OCI-M2 (cell line): Measurements from ENCODE around the gene AHCYL2.
"Not testable (repeated sequence)": the region's sequence is repeated elsewhere in the genome, so short reads cannot be mapped to it uniquely, and the experiment has no call there.

Experiments
- DNase-seq: peaks from one replicate; lab custom pipeline; 2025; ENCODE audit not compliant: unreplicated experiment; lab: John Stamatoyannopoulos, UW

Gene AHCYL2

DNA sequence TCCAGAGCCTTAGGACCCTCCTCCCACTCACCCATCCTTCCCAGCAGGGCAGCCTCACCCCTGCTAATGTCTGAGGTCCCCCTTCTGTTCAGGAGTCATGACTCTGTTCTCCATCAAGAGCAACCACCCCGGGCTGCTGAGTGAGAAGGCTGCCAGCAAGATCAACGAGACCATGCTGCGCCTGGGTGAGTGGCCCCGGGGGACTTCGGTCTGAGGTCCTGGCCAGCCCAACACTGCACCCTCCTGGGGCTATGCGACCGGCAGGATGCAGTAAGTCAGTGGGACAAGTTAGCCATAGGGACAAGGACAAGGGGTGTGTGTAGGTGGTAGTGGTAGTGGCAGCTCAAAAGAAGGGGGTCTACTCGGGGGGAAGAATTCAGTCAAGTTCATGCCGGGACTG is 16.2 kb upstream of the AHCYL2 start:
- no peak for DNase-seq

- no peak for DNase-seq
These were observed 15.5 kb upstream of the AHCYL2 start for GRCh38 chr7:129209067-129209926.

DNA sequence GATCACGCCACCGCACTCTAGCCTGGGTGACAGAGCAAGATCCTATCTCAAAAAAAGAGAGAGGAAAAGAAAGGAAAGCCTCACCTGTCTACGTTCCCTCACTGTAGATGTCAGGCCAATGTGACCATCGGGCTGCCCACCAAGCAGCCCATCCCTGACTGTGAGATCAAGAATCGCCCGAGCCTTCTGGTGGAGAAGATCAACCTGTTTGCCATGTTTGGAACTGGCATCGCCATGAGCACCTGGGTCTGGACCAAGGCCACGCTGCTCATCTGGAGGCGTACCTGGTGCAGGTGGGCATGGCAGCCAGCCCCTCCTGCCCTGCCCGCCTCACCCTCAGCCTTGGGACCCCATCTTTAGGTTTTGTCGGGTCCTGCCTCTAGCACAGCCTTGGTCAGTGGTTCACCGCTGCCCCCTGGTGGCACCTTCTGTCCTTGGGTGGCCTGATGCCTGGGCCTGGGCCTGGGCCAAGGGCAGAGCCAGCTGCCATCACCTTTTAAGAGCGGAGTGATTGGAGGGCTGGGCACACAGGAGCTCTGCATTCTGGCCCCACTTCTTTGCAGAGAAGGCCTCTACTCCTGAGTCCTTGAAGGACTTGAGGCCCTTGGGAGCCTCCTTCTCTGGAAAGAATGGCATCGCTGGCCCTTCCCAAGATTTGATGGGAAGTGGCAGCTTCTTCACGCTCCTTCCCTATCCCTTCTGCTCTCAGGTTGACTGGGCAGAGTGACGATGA is 14.4 kb upstream of the AHCYL2 start:
- DNase-seq: peak; percentile 39

DNA sequence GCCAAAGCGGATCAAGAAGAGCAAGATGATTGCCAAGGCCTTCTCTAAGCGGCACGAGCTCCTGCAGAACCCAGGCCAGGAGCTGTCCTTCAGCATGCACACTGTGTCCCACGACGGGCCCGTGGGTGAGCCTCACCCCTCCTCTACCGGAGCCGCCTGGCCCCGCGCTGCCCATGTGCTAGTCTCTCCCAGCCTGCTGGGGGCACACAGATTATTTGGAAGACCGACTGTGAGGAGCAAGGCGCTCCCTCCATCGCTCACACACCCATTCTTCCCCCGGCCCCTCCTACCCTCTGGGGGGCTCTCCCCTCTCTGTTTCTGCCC is 13.9 kb upstream of the AHCYL2 start:
- no peak for DNase-seq

DNA sequence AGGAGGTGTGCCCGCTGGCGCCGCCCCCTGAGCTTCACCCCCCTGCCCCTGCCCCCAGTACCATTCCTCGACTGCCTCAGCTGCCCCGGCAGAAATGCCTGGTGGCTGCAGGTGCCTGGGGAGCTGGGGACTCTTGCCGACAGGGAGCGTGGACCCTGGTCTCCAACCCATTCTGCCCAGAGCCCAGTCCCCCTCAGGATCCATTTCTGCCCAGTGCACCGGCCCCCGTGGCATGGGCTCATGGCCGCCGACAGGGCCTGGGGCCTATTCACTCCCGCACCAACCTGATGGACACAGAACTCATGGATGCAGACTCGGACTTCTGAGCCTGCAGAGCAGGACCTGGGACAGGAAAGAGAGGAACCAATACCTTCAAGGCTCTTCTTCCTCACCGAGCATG is 12.7 kb upstream of the AHCYL2 start:
- DNase-seq: no peak

GRCh38 chr7:129212596-129212995 is 12.2 kb upstream of the AHCYL2 start:
- no peak for DNase-seq

DNA sequence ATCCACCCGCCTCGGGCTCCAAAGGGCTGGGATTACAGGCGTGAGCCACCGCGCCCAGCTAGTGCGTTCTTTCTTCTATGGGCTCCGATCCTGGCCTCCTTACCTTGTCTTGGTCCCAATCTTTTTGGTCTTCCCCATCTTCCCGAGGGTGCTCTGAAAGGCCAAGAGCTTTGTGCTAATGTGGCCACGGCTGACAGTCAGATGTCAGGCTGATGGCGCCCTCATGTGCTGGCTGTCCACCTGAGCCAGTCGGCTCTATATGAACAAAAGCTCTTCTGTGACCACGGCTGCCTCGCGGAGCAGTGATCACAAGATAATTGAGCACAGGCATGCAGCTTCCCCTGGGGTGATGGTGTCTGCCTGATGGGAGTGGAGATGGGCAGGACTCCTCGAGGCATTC is 11.0 kb upstream of the AHCYL2 start:
- DNase-seq: no peak

DNA sequence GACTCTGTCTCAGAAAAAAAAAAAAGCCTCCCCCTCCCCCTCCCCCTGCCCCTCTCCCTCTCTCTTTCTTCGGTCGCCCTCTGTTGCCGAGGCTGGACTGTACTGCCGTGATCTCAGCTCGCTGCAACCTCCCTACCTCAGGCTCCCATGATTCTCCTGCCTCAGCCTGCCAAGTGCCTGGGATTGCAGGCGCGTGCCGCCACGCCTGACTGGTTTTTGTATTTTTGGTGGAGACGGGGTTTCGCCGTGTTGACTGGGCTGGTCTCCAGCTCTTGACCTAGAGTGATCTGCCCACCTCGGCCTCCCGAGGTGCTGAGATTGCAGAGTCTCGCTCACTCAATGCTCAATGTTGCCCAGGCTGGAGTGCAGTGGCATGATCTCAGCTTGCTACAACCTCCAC is 9.1 kb upstream of the AHCYL2 start:
- not testable (repeated sequence) for DNase-seq

DNA sequence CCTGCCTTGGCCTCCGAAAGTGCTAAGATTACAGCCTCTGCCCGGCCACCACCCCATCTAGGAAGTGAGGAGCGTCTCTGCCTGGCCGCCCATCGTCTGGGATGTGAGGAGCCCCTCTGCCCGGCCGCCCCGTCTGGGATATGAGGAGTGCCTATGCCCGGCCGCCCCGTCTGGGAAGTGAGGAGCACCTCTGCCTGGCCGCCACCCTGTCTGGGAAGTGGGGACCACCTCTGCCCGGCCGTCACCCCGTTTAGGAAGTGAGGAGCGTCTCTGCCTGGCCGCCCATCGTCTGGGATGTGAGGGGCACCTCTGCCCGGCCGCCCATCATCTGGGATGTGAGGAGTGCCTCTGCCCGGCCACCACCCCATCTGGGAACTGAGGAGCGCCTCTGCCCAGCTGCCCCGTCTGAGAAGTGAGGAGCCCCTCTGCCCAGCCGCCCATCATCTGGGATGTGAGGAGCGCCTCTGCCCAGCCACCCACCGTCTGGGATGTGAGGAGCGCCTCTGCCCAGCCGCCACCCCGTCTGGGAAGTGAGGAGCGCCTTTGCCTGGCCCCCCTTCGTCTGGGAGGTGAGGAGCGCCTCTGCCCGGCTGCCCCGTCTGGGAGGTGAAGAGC is 8.6 kb upstream of the AHCYL2 start:
- not testable (repeated sequence) for DNase-seq

- DNase-seq: not testable (repeated sequence)
These were observed 7.9 kb upstream of the AHCYL2 start for GRCh38 chr7:129216821-129217416.

DNA sequence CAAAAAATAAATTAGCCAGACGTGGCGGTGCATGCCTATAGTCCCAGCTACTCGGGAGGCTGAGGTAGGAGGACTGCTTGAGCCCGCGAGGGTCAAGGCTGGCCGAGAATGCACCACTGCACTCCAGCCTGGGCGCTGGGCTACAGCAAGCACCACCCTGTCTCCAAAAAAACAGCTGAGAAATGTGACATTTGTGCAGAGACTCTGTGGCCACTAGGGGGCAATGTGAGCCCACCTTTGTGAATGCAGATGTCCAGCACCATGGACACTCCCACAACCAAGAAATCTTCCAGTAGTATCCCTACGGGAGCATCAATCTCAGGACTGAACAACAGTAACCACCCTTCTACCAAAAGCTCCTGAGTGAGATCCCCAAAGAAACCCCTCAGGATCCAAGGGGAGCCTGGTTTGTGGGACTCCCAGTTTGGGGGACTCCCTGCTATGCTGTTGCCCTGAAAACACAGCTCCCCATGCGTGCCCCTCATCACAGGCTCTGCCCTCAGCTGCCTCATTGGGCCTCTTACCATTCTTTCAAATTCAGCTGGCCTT is 6.2 kb upstream of the AHCYL2 start:
- DNase-seq: peak; percentile 87

GRCh38 chr7:129219166-129219565 is 5.7 kb upstream of the AHCYL2 start:
- not testable (repeated sequence) for DNase-seq

DNA sequence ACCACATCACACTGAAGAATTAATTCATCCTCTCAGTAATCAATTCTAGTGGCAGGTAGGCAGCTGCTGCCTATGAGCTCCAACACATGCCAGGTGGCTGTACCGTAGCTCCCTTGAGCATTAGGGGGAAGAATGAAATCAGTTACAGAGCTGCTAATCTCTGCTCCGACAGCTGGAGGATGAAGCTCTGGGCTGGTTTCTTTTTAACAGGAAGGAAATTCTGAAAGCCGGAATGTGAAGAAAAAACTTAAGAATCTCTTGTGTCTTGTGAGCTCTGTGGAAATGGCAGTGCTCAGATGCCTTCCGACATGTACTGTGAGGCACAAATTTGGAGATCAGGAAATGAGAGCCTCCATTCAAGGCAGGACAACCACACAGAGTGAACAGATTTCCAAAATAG is 2.8 kb upstream of the AHCYL2 start:
- no peak for DNase-seq

DNA sequence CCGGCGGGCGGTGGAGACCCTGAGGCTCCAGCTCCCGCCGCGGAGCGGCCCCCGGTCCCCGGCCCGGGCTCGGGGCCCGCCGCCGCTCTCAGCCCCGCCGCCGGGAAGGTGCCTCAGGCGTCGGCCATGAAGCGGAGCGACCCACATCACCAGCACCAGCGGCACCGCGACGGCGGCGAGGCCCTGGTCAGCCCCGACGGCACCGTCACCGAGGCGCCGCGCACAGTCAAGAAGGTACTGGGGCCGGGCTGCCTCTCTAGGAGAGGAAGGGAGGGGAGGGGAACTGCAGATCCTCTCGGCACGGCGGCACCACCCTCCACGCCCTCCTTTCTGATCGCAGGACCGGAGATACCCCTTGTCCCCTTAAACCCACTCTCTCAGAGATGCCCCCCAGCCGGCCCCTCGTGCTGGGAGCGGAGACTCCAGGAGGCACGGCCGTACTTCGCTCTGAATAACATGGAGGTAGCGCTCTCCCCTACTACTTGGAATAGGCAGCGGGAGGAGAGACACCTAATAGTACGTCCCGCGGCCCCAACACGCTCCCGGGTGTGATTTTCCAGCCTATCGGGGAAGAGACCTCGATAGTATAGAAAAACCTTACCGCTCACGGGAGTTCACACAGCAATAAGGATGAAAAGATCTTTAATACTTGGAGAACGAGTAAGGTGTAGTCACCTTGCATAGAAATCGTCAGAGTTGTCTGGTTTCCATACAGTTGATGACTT is 538 bp downstream of the AHCYL2 start:
- no peak for DNase-seq

- peak; percentile 85 for DNase-seq
These were observed 1.2 kb downstream of the AHCYL2 start for GRCh38 chr7:129225931-129226572.

- no peak for DNase-seq
These were observed 3.1 kb downstream of the AHCYL2 start for GRCh38 chr7:129227646-129228578.

- no peak for DNase-seq
These were observed 3.8 kb downstream of the AHCYL2 start for GRCh38 chr7:129228633-129229032.

- no peak for DNase-seq
These were observed 6.8 kb downstream of the AHCYL2 start for GRCh38 chr7:129231666-129232065.

- no peak for DNase-seq
These were observed 13.7 kb downstream of the AHCYL2 start for GRCh38 chr7:129238546-129238945.
